ENCODE results near the gene COMMD3.

- TF ChIP-seq CTCF (IDR thresholded peaks at IDR 0.05) (no peak), POLR2A (IDR thresholded peaks at IDR 0.05) (no peak)
These were observed 26.2 kb downstream of the COMMD3 start for GRCh38 chr10:22342421-22342820.

All from Peyer's patch (tissue), 4 donors.